Mucosa of gallbladder (tissue), 1 donor: Measurements from ENCODE around the gene GGA1. TPM values are rescaled to one million over a fixed set of nuclear protein-coding genes. Genes with fewer than 3 reads are reported as not detected.
"Not testable (repeated sequence)": the region's sequence is repeated elsewhere in the genome, so short reads cannot be mapped to it uniquely, and the experiment has no call there.

Experiments
- DNase-seq: peaks from one replicate; pipeline ENCODE4 v3.0.0-alpha.2; 2020; ENCODE audit warnings: low spot score
- total RNA-seq: library from RNA; stranded (reverse); gene quantifications from one replicate; pipeline ENCODE4 v1.2.1, GENCODE V29; 2021
- donor health status: DM: no; HTN: no; CAD: no.

The GGA1 gene
- total RNA-seq, 1 donor from 2014 or later, result 81.5 TPM

DNA sequence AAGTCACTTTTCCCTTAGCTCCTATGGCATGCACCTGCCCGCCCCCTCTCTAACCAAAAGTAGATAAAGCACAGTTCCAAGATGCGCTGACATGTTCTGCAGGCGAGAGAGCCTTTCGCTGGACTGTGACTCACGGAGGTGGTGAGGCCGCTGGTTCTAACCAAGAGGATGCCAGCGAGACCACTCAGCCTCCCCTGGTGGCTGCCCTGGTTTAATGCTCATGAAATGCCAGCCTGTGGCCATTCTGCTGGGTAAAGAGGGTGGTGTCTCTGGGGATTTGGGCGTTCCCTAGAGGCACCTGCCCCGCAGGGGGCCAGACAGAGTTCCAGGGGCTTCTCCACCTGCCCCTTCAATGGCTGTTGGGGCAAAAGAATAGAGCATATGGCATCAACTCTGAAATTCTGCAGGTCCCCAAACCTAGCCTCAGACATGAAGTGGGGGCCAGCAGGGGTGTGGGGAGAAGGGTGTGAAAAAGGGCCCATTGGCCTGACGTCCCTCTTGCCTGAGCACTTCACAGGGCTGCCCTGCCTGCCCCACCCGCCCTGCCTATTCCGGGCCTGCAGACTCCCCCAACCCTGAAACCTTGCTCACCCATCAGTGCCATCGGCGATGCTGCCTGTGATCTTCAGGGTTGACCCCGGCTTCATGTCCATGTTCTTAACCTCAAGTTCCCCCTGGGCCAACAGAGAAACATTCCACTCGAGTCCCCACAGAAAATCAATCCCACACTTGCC lies 37.2 kb upstream of the GGA1 start:
- DNase-seq, result no peak

DNA sequence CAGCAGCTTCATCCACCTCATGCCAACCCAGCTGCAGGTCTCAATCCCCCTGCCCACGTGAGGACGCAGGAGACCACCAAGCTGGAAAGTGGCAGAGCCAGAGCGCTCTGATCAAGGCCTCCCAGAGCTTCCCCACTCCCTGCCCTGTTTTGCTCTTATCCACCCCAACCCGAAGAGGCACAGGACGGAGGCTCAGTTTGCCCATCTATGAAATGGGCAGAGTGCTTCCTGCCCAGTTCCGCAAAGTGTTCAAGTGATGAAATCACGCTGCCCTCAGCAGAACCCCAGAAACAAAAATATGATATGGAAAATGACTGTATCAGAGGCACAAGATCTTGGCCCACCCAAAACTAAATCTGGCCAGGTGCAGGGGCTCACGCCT lies 36.7 kb upstream of the GGA1 start:
- DNase-seq, result no peak

- no peak for DNase-seq
Measured at GRCh38 chr22:37575490-37576003, 33.1 kb upstream of the GGA1 start.

GRCh38 chr22:37578002-37578401 lies 30.6 kb upstream of the GGA1 start:
- DNase-seq, result no peak

GRCh38 chr22:37581504-37581903 lies 27.1 kb upstream of the GGA1 start:
- peak; percentile 84 for DNase-seq

DNA sequence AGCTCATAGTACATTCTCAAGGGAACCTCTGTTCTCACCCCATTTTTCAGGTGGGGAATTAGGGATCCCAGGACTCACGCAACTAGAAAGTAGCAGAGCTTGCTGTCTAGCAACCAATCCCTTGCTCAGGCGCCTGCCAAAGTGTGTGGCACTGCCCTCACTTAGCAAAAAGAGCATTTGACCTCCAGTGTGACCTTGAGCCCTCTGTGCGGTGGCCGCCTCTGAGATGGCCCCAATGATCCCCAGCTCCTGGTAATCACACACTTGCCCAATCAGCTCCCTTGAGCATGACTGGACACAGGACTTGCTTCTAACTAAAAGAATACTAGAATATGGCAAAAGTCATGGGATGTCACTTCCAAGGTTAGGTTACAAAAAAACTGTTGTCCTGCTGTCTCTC lies 26.1 kb upstream of the GGA1 start:
- DNase-seq, result no peak

DNA sequence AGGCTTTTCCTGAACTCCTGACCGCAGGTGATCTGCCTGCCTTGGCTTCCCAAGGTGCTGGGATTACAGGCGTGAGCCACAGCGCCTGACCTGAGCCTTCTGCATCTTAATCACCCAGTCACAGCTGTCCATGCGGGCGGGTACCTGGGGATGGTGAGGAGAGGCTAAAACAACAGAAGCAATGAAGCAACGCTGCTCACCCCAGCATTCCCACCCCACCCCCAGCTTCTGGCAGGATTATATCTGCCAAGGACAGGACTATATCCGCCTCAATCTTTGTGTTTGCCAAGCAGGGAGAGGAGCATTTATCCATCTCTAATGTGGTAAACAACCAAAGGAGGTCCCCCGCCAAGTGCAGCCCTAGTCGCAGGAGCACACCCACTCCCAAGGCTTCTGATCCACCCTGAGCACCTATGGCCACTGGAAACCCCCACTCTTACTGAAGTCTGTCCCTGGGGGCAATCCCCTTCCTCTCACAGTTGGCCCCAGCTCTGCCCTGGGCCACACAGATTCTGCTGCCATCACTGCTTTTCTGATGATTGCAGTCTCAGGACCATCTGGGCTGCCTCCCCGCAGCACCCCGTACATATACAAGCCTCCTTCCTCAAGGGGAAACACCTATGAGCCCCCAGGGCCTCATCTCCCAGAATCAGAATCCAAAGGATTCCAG lies 20.0 kb upstream of the GGA1 start:
- DNase-seq, result peak; percentile 70

DNA sequence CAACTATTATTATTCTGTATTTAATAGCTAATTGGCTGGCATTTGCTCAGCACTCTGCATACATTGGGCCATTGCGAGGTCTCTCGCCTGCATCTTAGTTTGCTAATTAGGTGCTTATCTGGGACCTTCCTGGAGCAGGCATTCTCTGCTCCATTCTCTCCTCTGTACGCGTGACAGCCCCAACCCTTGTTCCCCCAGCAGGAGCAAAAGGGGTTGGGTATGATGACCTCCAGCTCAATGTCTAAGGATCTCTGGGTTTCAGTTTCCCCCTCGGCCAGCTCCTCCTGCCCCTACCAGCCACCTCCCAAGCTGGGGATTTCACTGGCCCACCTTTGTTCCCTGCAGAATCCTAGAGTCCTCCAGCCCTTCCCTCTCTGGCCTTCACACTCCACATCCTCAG lies 19.0 kb upstream of the GGA1 start:
- DNase-seq, result no peak

GRCh38 chr22:37591081-37591480 lies 17.6 kb upstream of the GGA1 start:
- not testable (repeated sequence) for DNase-seq

GRCh38 chr22:37591823-37592404 lies 16.7 kb upstream of the GGA1 start:
- DNase-seq, result no peak

DNA sequence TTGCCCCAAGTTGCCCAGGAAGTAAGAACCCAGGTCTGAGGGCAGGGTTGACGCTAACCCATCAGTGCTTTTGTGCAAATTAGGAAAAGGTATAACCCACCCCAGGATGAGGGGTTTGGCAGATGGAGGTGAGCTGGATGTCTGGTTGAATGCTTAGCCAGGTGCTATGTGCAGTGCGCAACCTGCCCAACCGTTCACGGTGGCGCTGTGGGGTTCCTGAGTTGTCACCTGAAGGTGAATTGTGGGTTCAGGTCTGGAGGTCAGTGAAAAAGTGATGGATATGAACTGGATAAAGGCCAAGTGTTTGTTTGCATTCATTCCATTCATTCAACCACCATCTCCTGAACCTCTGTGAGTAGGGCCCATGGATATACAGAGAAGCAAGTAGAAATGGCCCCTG lies 14.4 kb upstream of the GGA1 start:
- no peak for DNase-seq

GRCh38 chr22:37599153-37599552 lies 9.5 kb upstream of the GGA1 start:
- peak; percentile 85 for DNase-seq

DNA sequence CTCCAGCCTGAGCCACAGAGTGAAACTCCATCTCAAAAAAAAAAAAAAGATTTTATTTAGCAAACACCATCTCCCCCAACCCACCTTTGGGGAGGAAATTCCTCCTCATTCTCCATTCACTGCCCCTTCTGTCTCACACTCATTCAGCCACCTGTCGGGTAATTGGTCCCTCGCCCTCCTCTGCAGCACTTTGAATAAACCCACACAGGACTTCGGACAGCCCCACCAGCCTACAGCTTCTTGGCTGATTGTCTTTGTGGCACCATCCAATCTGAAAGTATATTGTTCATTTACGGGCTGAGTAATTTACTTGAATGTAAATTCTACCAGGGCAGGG lies 7.5 kb upstream of the GGA1 start:
- DNase-seq, result no peak

DNA sequence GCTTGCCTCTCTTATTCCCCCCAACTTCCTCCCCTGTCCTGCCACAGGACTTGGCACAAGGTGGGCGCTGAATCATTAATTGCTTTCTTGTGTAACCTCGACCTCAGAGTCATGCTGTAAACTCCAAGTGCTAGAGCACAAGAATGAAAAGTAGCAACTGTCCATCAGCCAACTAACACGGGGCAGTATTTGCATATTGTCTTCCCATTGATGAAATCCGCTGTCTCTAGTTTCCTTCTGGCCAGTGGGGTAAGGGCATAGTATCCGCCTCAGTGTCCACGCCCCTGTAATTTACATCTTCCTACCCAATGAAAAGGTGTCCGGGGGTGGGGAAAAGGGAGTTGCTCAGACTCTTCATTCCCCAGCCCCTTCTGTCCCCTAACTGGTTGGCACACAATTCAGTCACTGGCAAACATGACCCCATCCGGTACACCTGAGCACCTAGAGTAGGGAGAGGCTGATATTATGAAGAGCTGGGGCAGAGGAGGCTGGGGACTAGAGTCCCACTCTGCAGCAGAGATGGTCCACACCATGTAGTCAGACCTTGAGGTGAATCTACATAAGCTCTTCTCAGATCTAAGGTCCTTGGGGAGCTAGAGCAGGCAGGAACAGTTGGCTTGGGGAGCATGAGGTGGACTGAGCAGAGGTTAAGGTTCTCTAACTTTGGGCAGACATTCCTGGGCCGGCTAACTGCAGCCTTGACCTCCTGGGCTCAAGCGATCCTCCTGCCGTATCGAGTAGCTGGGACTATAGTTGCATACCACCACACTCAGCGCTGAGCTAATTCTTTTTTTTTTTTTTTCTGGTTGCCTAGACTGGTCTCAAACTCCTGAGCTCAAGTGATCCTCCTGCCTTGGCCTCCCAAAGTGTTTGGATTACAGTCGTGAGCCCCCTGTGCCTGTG lies 6.8 kb upstream of the GGA1 start:
- peak; percentile 83 for DNase-seq

- not testable (repeated sequence) for DNase-seq
Measured at GRCh38 chr22:37602546-37603277, 5.9 kb upstream of the GGA1 start.

DNA sequence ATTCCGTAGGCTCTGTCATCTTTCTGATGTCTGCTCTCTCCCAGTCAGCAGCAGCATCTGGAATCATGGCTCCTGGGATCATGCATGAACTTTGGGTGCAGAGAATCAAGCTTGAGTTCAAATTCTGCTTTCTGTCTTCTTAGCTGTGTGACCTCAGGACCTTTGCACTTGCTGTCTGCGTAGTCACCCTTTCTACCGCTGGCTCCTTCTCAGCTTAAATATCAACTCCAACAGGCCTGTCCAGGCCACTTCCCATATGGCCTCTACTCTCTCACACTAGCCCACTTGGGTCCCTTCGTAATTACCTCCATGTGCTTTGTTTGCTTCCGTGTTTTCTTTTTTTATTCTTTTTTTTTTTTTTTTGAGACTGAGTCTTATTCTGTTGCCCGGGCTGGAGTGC lies 4.6 kb upstream of the GGA1 start:
- no peak for DNase-seq

DNA sequence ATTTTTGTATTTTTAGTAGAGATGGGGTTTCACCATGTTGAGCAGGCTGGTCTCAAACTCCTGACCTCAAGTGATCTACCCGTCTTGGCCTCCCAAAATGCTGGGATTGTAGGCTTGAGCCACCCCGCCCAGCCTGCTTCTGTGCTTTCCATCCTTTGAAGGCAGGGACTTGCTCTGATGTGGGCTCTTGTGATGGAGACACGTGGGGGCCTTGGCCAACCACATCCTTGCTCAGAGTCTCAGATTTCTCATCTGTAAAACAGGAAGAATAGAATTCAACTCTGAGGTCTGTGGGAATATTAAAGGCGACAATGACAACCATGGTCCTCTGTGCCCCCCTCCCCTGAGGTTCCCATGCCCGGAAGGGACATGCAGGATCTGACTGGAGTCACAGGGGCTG lies 3.8 kb upstream of the GGA1 start:
- no peak for DNase-seq

GRCh38 chr22:37607010-37607934 lies 1.4 kb upstream of the GGA1 start:
- peak; percentile 91 for DNase-seq

GRCh38 chr22:37607935-37608476 lies 628 bp upstream of the GGA1 start:
- DNase-seq, result no peak
